ENCODE results near the gene SRPK3. TPM values are rescaled to one million over a fixed set of nuclear protein-coding genes. Genes with fewer than 3 reads are reported as not detected.
"Not testable (repeated sequence)": the region's sequence is repeated elsewhere in the genome, so short reads cannot be mapped to it uniquely, and the experiment has no call there.

SRPK3 gene
- total and polyA plus RNA-seq, 2 experiments from 2014 or later = 0.71 TPM; not detected in 1

DNA sequence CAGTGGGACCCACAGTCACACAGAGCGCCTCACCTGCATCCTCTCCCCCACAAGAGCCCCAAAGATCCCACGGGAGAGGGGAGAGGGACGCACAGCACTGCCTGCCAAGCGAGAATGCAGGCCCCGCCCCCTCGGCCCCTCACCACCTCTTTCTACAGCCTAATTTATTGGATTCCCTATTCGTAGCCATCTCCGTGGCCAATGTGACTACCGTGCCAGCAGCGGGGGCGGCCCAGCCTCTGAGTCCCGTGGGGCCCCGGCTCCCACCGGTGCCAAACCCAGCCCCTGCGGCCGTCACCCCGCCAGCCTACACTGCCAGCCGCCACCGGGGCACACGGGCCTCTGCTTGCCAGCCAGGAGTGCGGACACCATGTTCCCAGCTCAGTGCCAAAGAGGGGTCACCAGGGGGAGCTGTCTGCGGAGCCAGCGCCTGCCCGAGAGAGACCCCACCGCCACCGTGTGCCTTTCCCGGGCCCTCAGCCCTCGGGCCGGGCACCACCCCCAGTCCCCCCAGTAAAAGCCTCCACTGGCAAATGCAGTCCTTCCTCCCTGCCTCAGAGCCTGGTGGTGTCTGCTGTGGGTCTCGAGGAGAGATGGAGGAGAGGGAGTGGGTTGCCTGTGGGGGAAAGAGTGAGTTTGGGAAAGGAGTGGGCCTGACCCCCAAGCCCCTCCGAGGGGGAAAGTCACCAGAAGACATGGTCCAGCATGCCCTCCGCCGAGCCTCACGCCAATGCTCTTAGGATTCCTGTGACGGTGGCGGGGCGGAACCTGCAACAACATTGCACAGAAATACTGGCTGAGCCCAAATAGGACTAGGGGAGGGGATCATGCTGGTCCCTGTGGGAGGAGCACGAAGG is 36.4 kb upstream of the SRPK3 start:
- TF ChIP-seq, protein P1, sequence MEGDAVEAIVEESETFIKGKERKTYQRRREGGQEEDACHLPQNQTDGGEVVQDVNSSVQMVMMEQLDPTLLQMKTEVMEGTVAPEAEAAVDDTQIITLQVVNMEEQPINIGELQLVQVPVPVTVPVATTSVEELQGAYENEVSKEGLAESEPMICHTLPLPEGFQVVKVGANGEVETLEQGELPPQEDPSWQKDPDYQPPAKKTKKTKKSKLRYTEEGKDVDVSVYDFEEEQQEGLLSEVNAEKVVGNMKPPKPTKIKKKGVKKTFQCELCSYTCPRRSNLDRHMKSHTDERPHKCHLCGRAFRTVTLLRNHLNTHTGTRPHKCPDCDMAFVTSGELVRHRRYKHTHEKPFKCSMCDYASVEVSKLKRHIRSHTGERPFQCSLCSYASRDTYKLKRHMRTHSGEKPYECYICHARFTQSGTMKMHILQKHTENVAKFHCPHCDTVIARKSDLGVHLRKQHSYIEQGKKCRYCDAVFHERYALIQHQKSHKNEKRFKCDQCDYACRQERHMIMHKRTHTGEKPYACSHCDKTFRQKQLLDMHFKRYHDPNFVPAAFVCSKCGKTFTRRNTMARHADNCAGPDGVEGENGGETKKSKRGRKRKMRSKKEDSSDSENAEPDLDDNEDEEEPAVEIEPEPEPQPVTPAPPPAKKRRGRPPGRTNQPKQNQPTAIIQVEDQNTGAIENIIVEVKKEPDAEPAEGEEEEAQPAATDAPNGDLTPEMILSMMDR (IDR thresholded peaks at IDR 0.05; ENCODE audit: low read depth, low read length) = no peak
- Histone ChIP-seq H3K36me3 (no peaks in the 10 kb centered on the region), H3K4me1 (ENCODE audit: low read depth) (peaks cover 9% of the 10 kb centered on the region), H3K9me3 (ENCODE audit: low read depth) (no peaks in the 10 kb centered on the region), H3K27ac (peak overlapping the region; percentile 60), H3K27me3 (no peaks in the 10 kb centered on the region), H3K4me3 (no peak overlapping the region)
- peak in 1 of 2 donors; percentile 11 for DNase-seq (ENCODE audit: low read depth in 1 of 2, low spot score in 1 of 2)

DNA sequence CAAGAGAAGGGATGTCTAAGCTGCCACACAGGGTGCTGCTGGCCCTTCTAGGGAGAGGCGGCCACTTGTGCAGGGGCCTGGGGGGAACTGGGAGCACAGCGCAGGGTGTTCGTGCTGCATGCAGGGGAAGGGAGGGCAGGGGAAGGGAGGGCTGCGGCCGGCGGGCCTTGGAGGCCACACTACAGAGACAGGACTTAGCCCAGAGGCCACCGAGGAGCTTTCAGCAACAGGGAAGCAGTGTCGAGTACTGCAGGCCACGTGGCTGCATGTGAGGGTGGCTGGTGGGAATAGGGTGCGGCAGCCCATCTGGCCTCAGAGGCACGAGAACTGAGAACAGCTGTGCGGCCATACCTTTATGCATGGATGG is 35.8 kb upstream of the SRPK3 start:
- not testable (repeated sequence) for H3K9me3 ChIP-seq (ENCODE audit: low read depth); H3K4me3 ChIP-seq; H3K36me3 ChIP-seq; H3K27ac ChIP-seq; H3K27me3 ChIP-seq; DNase-seq (ENCODE audit: low read depth in 1 of 2, low spot score in 1 of 2); H3K4me1 ChIP-seq (ENCODE audit: low read depth)

- no peak overlapping the region for H3K4me3 ChIP-seq
- peaks cover 4% of the 10 kb centered on the region for H3K4me1 ChIP-seq (ENCODE audit: low read depth)
- TF ChIP-seq, protein P1 (IDR thresholded peaks at IDR 0.05; ENCODE audit: low read depth, low read length) = no peak
These were observed 34.5 kb upstream of the SRPK3 start for GRCh38 chrX:153746359-153746758.

DNA sequence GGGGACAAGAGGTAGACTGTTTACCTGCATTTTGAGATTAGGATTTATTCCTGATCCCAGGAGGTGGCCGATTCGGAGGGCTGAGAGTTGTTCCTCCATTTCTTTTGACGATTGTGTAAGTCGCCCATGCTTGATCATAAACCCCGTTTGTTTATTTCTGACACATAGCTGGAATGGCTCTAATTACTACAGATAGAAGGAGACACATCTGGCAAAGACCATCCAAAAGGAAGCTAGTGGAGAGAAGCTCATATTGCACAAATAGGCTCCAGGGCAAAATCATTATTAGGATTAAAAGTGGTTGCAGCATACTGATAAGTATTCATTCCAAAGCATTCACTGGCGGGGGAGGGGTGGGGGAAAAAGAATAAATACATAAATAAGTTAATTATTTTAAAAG is 33.9 kb upstream of the SRPK3 start:
- not testable (repeated sequence) for H3K36me3 ChIP-seq; H3K27ac ChIP-seq; H3K4me3 ChIP-seq; H3K27me3 ChIP-seq; H3K4me1 ChIP-seq (ENCODE audit: low read depth); H3K9me3 ChIP-seq (ENCODE audit: low read depth); DNase-seq (ENCODE audit: low read depth in 1 of 2, low spot score in 1 of 2)

More at GRCh38 chrX:153746359-153746758, 34.5 kb upstream of the SRPK3 start:
- H3K9me3 ChIP-seq (ENCODE audit: low read depth) = no peaks in the 10 kb centered on the region
- no peak for DNase-seq (ENCODE audit: low read depth in 1 of 2, low spot score in 1 of 2)
- no peak overlapping the region for H3K27ac ChIP-seq
- H3K36me3 ChIP-seq = no peaks in the 10 kb centered on the region
- H3K27me3 ChIP-seq = no peaks in the 10 kb centered on the region

DNA sequence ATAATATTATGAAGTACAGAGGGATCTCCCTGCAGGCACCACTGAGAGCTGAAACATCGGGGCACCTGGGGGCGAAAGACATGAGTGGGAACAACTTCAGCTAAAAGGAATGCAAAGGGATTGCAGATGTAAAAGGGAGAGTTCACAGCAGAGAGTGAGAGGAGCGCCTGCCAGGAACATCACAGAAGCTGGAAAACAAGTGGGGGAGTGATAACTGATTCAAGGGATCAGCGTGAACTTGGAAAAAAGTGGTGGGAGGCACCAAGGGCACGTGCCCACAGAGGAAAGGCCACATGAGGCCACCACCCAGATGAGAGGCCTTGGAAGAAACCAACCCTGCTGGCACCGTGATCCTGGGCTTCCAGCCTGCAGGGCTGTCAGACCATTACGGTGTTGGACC is 31.8 kb upstream of the SRPK3 start:
- not testable (repeated sequence) for H3K36me3 ChIP-seq; H3K9me3 ChIP-seq (ENCODE audit: low read depth); H3K4me1 ChIP-seq (ENCODE audit: low read depth); H3K4me3 ChIP-seq; H3K27me3 ChIP-seq; H3K27ac ChIP-seq; DNase-seq (ENCODE audit: low read depth in 1 of 2, low spot score in 1 of 2)

DNA sequence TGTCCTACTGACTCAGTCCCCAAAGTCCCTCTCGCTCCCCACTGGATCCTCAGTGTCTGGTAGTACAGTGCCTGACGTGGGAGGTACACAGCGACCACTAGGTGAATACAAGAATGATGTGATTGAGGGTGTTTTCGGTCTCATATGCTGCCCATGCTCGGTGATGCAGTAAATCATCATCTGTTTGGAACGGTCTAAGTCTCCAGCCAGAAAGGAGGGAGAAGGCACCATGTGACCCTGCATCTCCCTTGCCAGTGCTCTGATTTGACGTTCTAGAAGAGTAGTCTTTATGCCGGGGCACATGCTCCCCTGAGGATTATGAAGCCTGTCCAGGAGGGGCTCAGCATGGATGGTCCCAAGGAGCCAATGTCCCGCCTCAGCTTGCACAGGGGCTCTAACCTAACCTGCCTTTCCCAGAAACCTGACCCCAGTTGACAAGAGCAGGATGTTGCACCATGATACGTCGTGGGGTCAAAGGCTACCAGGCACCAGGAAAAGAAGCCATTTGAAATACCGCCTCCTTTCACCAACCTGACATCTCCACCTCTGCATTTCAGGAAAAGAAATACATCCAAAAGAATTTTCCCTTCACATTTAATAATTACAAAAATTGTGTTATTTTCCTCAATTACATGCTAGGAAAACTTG is 30.6 kb upstream of the SRPK3 start:
- Histone ChIP-seq H3K27ac (no peak overlapping the region), H3K9me3 (ENCODE audit: low read depth) (no peaks in the 10 kb centered on the region), H3K4me3 (no peak overlapping the region), H3K27me3 (no peaks in the 10 kb centered on the region), H3K4me1 (ENCODE audit: low read depth) (no peaks in the 10 kb centered on the region), H3K36me3 (no peaks in the 10 kb centered on the region)
- DNase-seq (ENCODE audit: low read depth in 1 of 2, low spot score in 1 of 2) = no peak
- TF ChIP-seq, protein P1 (IDR thresholded peaks at IDR 0.05; ENCODE audit: low read depth, low read length) = no peak

GRCh38 chrX:153755136-153755535 is 25.7 kb upstream of the SRPK3 start:
- Histone ChIP-seq H3K4me1 (ENCODE audit: low read depth) (no peaks in the 10 kb centered on the region), H3K4me3 (no peak overlapping the region), H3K36me3 (no peaks in the 10 kb centered on the region), H3K27me3 (no peaks in the 10 kb centered on the region), H3K27ac (no peak overlapping the region), H3K9me3 (ENCODE audit: low read depth) (no peaks in the 10 kb centered on the region)
- DNase-seq (ENCODE audit: low read depth in 1 of 2, low spot score in 1 of 2) = no peak
- TF ChIP-seq, protein P1 (IDR thresholded peaks at IDR 0.05; ENCODE audit: low read depth, low read length) = no peak
